K562 (cell line): Measurements from ENCODE around the gene OGDH. TPM values are rescaled to one million over a fixed set of nuclear protein-coding genes. Genes with fewer than 3 reads are reported as not detected.

Source experiments
- ATAC-seq: fragments of 200-7000 bp; cut with Tn5 transposase; 3 replicates; pipeline ENCODE4 v1.9.1; 2020; ENCODE audit warnings: moderate library complexity
- BruUV-seq: library from RNA; stranded (reverse); fragments of 400-500 nt; replicated peaks from 2 replicates; lab custom pipeline; 2021; lab: Mats Ljungman, UMichigan
- CTCF ChIA-PET: fragments of 300-600 bp; formaldehyde crosslinking; extraction: SDS; loops from one replicate; lab custom pipeline; 2021; ENCODE audit warnings: low intra/inter-chr PET ratio; lab: Yijun Ruan, JAX
- POLR2A ChIA-PET: fragments of 300-600, 350-650 bp; sonication (Branson Sonifier 250); formaldehyde crosslinking; extraction: SDS; loops from one replicate; lab custom pipeline; 2021; ENCODE audit warnings: antibody characterized with exemption, inconsistent platforms; lab: Yijun Ruan, JAX
- DNase-seq, 4 experiments: peaks; one replicate each; pipeline versions ENCODE4 v3.0.0 to v3.0.0-alpha.2; 2011 to 2018; ENCODE audit warnings: low spot score in 3 of 4, mixed read lengths in 3 of 4; ENCODE audit errors: extremely low read depth in 1 of 4
- FAIRE-seq: peaks from 2 replicates; lab custom pipeline; 2011; peaks lifted over from hg19 to GRCh38; lab: Jason Lieb, UNC
- H2AFZ ChIP-seq: 2 replicates; pipeline ENCODE4 v1.6.0; 2011; ENCODE audit warnings: low read depth, low read length, control low read depth, inconsistent platforms
- H3K27ac ChIP-seq: fragments of 200-600 bp; 3 replicates; pipeline ENCODE4 v1.8.0; 2011; ENCODE audit warnings: low read depth, mild to moderate bottlenecking, control low read depth, inconsistent platforms, low read length, moderate library complexity, mixed read lengths; ENCODE audit errors: extremely low read depth
- H3K27me3 ChIP-seq, 2 experiments: fragments of 300-600 bp in 1 of 2; 2 replicates in 1 of 2; 3 replicates in 1 of 2; pipeline versions ENCODE4 v1.6.0 to v1.8.0; 2011; ENCODE audit warnings: inconsistent platforms in 2 of 2, low read length in 2 of 2, mild to moderate bottlenecking in 1 of 2, mixed read lengths in 1 of 2, moderate library complexity in 1 of 2; ENCODE audit not compliant: control insufficient read depth in 2 of 2, insufficient read depth in 2 of 2
- H3K36me3 ChIP-seq: fragments of 300-600 bp; 3 replicates; pipeline ENCODE4 v1.8.0; 2011; ENCODE audit warnings: mild to moderate bottlenecking, low read length, inconsistent platforms; ENCODE audit not compliant: control insufficient read depth, insufficient read depth
- H3K4me1 ChIP-seq, 2 experiments: fragments of 200-600 bp in 1 of 2; replicated peaks in 1 of 2; 2 replicates in 1 of 2; 3 replicates in 1 of 2; pipeline versions ENCODE4 v1.5.1 to v1.8.0; 2011; ENCODE audit warnings: inconsistent platforms in 2 of 2, low read length in 2 of 2, mild to moderate bottlenecking in 1 of 2, mixed read lengths in 1 of 2, moderate library complexity in 1 of 2; ENCODE audit not compliant: control insufficient read depth in 2 of 2, insufficient read depth in 2 of 2
- H3K4me2 ChIP-seq: 2 replicates; pipeline ENCODE4 v1.6.1; 2011; ENCODE audit warnings: low read length, control low read depth, inconsistent platforms, mixed read lengths; ENCODE audit not compliant: insufficient read depth
- H3K4me3 ChIP-seq: fragments of 200-600 bp; sonication (generic), shearing (Covaris generic); 2 replicates; pipeline ENCODE4 v1.5.1; 2016; ENCODE audit warnings: control low read depth, inconsistent platforms
- H3K79me2 ChIP-seq: fragments of 200-600 bp; 3 replicates; pipeline ENCODE4 v1.8.0; 2011; ENCODE audit warnings: low read length, inconsistent platforms; ENCODE audit not compliant: control insufficient read depth, insufficient read depth
- H3K9ac ChIP-seq, 2 experiments: 2 replicates each; pipeline versions ENCODE4 v1.6.0 to v1.6.1; 2011; ENCODE audit warnings: low read depth in 2 of 2, low read length in 2 of 2, control low read depth in 1 of 2, inconsistent platforms in 1 of 2, mild to moderate bottlenecking in 1 of 2, mixed read lengths in 1 of 2; ENCODE audit not compliant: insufficient read depth in 1 of 2
- H3K9me1 ChIP-seq: one replicate; pipeline ENCODE4 v1.6.0; 2011; ENCODE audit warnings: inconsistent platforms, mild to moderate bottlenecking, low read length, moderate library complexity; ENCODE audit not compliant: control insufficient read depth, insufficient read depth
- H3K9me3 ChIP-seq: replicated peaks from 2 replicates; pipeline ENCODE4 v1.5.1; 2011; ENCODE audit warnings: low read depth, low read length, inconsistent platforms; ENCODE audit not compliant: control insufficient read depth, insufficient read depth
- H4K20me1 ChIP-seq: replicated peaks from 2 replicates; pipeline ENCODE4 v1.6.1; 2011; ENCODE audit warnings: low read length, inconsistent platforms, mixed read lengths; ENCODE audit not compliant: control insufficient read depth, insufficient read depth
- BCLAF1 ChIP-seq, 2 experiments: fragments of 450-650 bp in 1 of 2; IDR thresholded peaks; 2 replicates each; pipeline ENCODE4 v1.6.1; 2011 to 2017; ENCODE audit warnings: low read depth in 2 of 2, antibody characterized with exemption in 1 of 2, borderline replicate concordance in 1 of 2, low read length in 1 of 2, mild to moderate bottlenecking in 1 of 2, mixed read lengths in 1 of 2; ENCODE audit not compliant: control insufficient read depth in 1 of 2
- CHCHD3 ChIP-seq: fragments of 250-450 bp; sonication (Bioruptor Pico); IDR thresholded peaks from 2 replicates; pipeline ENCODE4 v2.1.2; 2022; ENCODE audit warnings: mild to moderate bottlenecking
- TFE3 ChIP-seq: fragments of 450-650 bp; formaldehyde crosslinking; IDR thresholded peaks from 2 replicates; pipeline ENCODE4 v1.4.0; 2020; ENCODE audit warnings: mild to moderate bottlenecking, mixed read lengths
- ZNF77 ChIP-seq: fragments of 250-450 bp; sonication (Bioruptor Pico); IDR thresholded peaks from 2 replicates; pipeline ENCODE4 v1.5.0; 2020
- WGBS: fragments of 100-300 bp; shearing (Covaris generic); methylation state at CpG from one replicate; pipeline ENCODE4 v1.1.6; 2016; ENCODE audit warnings: low coverage, mixed read lengths; ENCODE audit not compliant: insufficient coverage; ENCODE audit errors: missing lambda C conversion rate; 5-methylcytosine and 5-hydroxymethylcytosine counted together
- in situ Hi-C: fragments of 300-500 bp; cut with MboI; formaldehyde crosslinking; loops from 4 replicates; pipeline ENCODE4 v1.15.0; 2018; ENCODE audit warnings: inconsistent platforms, mixed read lengths
- intact Hi-C: fragments of 100-400 bp; cut with micrococcal nuclease; formaldehyde crosslinking; loops from 2 replicates; pipeline ENCODE4 v1.14.2; 2022
- polyA plus RNA-seq, 8 experiments: library from polyadenylated mRNA; depleted of rRNA in 4 of 8; stranded (reverse) in 5 of 8; unstranded in 3 of 8; fragments of >200 nt; fragmentation: Nextera tagmentation in 2 of 8; fragmentation: Illumina TruSeq in 1 of 8; extraction: Ambion mirVana in 2 of 8; extraction: Trizol in 1 of 8; gene quantifications; 2 replicates each; pipeline versions ENCODE4 v1.2.1 to v1.2.3, GENCODE V29; 2011 to 2014; ENCODE audit warnings: inconsistent platforms in 1 of 8, missing spikeins in 1 of 8
- total RNA-seq, 7 experiments: library from RNA; depleted of rRNA in 6 of 7; stranded (reverse); fragments of >200 nt in 6 of 7; fragmentation: Illumina TruSeq in 2 of 7; extraction: Trizol in 2 of 7; gene quantifications; 2 replicates each; pipeline versions ENCODE4 v1.2.1 to v1.2.3, GENCODE V29; 2011 to 2021; ENCODE audit warnings: low replicate concordance in 1 of 7

Gene OGDH
- total and polyA plus RNA-seq, 9 of the 15 experiments (the other 6 are each of a cell fraction or from before 2014, with no cell fraction given), result 3.1 to 80.3 (median 23.5) TPM

- ChIA-PET CTCF (no interaction called here), POLR2A (no interaction called here)
- intact Hi-C loops (no loop called here), in situ Hi-C loops (no loop called here)
- FAIRE-seq, result no peak
- BruUV-seq, result no TSS peak
- no peak for TF ChIP-seq ZNF77 (CRISPR knock-in tag)
- TF ChIP-seq CHCHD3, result no peak
- DNase-seq, result no peak
- Histone ChIP-seq H3K36me3 (peaks cover 55% of the 10 kb centered on the region; the same call in 2 of the 3 replicates), H3K9me1 (no peaks in the 10 kb centered on the region), H3K27ac (no peak overlapping the region), H3K4me3 (no peak overlapping the region), H3K9ac (peak overlapping the region in 1 of 2 experiments; percentile 17; a peak in 2 of 4 replicates), H4K20me1 (0 out of 2 replicates have a peak, but pooled peaks cover 3% of the 10 kb centered on the region), H3K9me3 (no peaks in the 10 kb centered on the region), H3K79me2 (no peaks in the 10 kb centered on the region), H3K4me2 (no peak overlapping the region), H2AFZ (no peak overlapping the region), H3K27me3 (no peaks in the 10 kb centered on the region), H3K4me1 (peaks cover 7 to 9% of the 10 kb centered on the region in 2 experiments; a peak in 3 of 5 replicates)
- no peak for ATAC-seq
- WGBS, result 99% methylated on average over 7 of the region's 7 CpGs
These were observed 68.0 kb downstream of the OGDH start for GRCh38 chr7:44674381-44674780.

- Histone ChIP-seq H3K4me1 (peaks cover 13 to 14% of the 10 kb centered on the region in 2 experiments; a peak in 3 of 5 replicates), H3K4me3 (no peak overlapping the region), H3K9ac (no peak overlapping the region), H2AFZ (no peak overlapping the region), H3K9me3 (no peaks in the 10 kb centered on the region), H3K4me2 (no peak overlapping the region), H3K27ac (no peak overlapping the region), H3K27me3 (no peaks in the 10 kb centered on the region), H4K20me1 (0 out of 2 replicates have a peak, but pooled peaks cover 3% of the 10 kb centered on the region), H3K36me3 (peaks cover 74% of the 10 kb centered on the region; the same call in 2 of the 3 replicates), H3K9me1 (no peaks in the 10 kb centered on the region), H3K79me2 (no peaks in the 10 kb centered on the region)
- DNase-seq (no peak), ATAC-seq (no peak), FAIRE-seq (no peak)
- no TSS peak for BruUV-seq
- intact Hi-C loops (loop anchor here (5.0 kb wide), 1 partner anchor 69 kb away; the partner anchor contains the start of gene OGDH), in situ Hi-C loops (no loop called here)
- TF ChIP-seq BCLAF1 (IDR thresholded peaks at IDR 0.05; ENCODE audit: borderline replicate concordance in 1 of 2, control insufficient read depth in 1 of 2, low read depth in 2 of 2, low read length in 1 of 2), result no peak
- TF ChIP-seq TFE3 (CRISPR knock-in tag), result peak; percentile 56; the same call in 1 of the 2 replicates
- ChIA-PET CTCF (no interaction called here), POLR2A (no interaction called here)
- 95% methylated on average over 4 of the region's 4 CpGs for WGBS
These were observed 70.3 kb downstream of the OGDH start for GRCh38 chr7:44676776-44677175.
